HG02970 (cell line): ENCODE results near the gene ZNF575.

ENCODE experiments used
- ATAC-seq: cut with Tn5 transposase; IDR thresholded peaks from one replicate; pipeline ENCODE4 v1.9.1; 2021; ENCODE audit warnings: mild to moderate bottlenecking, moderate library complexity, moderate number of reproducible peaks; ENCODE audit not compliant: unreplicated experiment, low FRiP score

ZNF575 gene, protein sequence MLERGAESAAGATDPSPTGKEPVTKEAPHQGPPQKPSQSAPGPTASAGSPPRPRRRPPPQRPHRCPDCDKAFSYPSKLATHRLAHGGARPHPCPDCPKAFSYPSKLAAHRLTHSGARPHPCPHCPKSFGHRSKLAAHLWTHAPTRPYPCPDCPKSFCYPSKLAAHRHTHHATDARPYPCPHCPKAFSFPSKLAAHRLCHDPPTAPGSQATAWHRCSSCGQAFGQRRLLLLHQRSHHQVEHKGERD

DNA sequence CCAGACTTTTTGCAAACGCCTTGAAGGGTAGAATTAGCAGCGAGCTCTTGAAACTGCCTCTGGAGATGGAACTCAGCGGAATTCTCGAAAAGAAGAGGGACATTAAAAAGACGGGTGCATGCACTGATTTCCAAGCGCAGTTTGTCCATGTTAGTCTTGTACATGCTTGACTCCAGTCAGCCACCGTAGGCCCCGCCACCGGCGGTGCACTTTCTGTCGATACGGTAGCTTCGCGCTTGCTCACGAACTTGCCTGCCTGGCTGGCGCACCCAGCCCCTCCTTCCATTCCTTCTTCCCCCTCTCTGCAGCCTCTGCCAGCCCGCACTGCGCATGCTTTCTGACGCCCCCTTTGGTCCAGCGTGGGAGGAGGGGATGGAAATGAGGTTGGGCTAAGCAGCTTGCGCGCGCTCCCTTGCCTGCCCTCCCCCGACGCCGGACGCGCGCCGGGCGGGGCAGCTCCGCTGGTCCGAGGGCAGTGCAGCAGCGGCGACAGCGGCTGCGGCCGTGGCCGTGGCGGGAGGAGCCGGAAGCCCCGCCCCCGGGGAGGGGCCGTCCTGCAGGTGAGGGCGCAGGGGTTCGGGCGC is at the start of gene ZNF575:
Gene ZNF575, plus strand, starts transcription at position 227 of the 584 bp plus-strand sequence. CDS start 1,235 bp downstream, outside the sequence.
- ATAC-seq: peak; percentile 65

DNA sequence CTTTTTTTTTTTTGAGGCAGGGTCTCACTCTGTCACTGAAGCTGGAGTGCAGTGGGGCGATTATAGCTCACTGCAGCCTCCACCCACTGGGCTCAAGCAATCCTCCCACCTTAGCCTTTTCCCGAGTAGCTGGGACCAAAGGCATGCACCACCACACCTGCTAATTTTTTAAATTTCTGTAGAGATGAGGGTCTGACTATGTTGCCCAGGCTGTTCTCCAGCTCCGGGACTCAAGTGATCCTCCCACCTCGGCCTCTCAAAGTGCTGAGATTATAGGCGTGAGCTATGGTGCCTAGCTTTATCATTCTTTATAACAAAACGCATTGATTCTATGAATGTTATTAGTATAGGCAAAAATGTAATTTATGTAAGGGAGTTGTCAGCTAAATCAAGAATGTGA is 49.7 kb upstream of the ZNF575 start:
- ATAC-seq: no peak

DNA sequence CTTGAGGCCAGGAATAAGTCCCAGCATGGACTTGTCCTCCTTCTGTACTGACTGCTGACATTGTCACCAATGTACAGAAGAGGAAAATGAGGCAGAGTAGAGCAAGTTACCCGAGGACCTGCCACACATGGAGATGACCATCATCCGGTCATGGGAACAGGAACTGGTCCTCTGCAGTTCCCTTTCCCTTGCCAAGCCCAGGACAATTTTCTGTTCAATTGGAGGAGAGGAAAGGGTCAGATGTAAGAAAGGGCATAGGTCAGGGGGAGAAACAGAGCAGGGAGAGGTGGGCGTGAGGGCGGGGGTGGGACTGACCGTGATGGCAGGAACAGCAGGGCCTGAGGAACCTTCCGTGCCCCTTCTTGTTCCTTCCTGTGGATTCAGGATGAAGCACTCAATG is 47.0 kb upstream of the ZNF575 start:
- no peak for ATAC-seq

DNA sequence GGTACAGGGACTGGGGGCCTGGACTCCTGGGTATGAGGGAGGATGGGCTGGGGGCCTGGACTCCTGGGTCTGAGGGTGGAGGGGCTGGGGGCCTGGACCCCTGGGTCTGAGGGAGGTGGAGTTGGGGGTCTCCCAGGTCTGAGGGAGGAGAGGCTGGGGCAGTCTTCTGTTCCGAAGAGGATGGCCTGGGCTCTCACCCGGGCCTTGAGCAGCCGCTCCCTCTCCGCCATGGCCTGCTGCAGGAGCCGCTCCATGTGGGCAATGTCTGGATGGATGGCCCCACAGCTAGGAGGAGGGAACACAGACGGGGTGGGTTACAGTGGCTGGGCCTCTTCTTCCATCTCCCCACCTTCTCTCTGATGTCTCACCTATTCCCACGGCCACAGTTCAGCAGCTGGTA is 46.6 kb upstream of the ZNF575 start:
- ATAC-seq: no peak

DNA sequence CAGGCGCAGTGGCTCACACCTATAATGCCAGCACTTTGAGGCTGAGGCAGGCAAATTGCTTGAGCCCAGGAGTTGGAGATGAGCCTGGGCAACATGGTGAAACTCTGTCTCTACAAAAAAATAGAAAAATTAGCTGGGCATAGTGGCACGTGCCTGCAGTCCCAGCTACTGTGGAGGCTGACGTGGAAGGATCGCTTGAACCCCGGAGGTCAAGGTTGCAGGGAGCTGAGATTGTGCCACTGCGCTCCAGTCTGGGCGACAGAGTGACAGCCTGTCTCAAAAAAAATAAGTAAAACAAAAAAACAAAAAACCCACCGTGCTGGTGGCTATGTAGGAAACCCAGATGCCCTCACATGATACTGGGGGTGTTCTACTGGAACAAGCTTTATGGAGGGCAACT is 44.8 kb upstream of the ZNF575 start:
- ATAC-seq: no peak

DNA sequence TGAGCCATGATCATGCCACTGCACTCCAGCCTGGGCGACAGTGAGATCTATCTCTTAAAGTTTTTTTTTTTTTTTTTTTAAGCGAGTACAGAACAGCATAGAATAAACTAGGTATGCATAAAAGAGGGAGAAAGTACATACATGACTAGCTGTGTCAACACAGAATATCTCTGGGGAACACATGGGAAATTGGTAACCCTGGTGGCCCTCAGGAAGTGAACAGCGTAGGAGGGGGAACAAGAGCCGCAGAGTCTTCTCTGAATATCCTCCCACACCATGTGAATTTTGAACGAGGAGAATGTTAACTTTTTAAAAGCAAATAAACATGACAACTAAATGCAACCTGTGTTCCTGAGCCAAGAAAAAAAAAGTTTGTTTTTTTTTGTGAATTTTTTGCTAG is 43.7 kb upstream of the ZNF575 start:
- no peak for ATAC-seq

DNA sequence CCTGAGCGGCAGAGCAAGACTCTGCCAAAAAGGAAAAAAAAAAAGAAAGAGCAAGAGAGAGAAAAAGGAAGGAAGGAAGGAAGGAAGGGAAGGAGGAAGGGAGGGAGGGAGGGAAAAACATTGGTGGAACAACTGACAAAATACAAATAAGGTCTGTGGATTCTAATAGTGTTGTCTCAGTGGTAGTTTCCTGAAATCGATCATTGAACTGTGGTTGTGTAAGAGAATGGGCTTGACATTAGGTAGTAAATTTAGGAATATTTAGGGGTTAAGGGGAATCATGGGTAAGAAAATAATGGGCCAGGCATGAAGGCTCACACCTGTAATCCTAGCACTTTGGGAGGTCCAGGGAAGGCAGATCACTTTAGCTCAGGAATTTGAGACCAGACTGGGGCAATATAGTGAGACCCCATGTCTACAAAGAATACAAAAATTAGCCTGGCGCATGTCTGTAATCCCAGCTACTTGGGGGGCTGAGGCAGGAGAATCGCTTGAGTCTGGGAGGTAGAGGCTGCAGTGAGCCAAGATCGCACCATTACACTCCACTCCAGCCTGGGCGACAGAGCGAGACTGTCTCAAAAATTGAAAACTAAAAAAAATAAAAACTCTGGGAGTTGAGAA is 42.9 kb upstream of the ZNF575 start:
- no peak for ATAC-seq

DNA sequence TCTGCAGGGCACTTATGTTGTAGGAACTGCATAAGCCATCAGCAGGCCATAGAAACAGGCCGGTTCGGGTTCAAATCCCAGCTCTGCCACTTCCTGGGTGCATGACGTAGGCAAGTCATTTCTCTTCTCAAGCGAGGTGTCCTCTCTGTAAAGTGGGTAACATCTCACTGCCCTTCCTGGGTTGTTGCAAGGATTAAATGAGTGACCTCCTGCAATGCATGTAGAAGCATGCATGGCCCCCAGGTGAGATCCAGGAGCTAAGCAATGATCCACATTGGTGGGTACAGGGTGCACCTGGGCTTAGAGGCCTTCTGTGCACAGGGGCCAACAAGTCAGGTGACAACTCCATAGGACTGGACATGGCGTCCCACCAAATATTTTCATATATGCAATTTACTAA is 42.2 kb upstream of the ZNF575 start:
- no peak for ATAC-seq

DNA sequence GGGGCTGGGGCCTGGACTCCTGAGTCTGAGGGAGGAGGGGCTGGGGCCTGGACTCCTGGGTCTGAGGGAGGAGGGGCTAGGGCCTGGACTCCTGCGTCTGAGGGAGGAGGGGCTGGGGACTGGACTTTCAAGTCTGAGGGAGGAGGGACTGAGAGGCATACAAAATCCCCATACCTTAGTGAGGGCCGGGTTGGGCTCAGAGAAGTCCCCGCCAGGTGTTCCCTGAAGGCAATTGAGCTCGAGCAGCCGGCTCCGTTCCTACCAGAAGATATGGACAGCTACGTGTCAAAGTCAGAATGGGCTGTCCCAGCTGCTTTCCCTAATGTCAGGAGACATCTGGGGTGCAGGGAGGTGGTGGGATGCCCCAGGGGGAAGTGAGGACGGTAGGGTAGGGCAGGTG is 37.9 kb upstream of the ZNF575 start:
- ATAC-seq: no peak

DNA sequence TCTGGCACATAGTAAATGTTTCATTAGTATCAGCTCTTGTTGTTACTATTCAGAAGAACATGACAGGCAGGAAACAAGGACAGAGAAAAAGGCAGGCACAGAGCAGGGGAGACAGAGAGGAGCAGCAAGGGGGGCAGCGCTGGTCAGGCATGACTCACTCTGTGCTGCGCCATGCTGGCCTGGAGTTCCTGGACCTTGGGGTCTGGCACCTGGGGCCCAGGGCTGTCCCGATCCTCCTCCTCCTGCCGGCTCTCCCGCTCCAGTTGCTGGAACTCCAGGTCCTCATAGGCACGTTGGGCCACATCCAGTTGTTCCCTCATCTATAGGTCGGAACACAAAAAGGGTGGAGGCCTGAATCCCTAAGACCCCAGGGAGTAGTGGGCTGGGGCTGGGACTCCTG is 36.0 kb upstream of the ZNF575 start:
- ATAC-seq: no peak

DNA sequence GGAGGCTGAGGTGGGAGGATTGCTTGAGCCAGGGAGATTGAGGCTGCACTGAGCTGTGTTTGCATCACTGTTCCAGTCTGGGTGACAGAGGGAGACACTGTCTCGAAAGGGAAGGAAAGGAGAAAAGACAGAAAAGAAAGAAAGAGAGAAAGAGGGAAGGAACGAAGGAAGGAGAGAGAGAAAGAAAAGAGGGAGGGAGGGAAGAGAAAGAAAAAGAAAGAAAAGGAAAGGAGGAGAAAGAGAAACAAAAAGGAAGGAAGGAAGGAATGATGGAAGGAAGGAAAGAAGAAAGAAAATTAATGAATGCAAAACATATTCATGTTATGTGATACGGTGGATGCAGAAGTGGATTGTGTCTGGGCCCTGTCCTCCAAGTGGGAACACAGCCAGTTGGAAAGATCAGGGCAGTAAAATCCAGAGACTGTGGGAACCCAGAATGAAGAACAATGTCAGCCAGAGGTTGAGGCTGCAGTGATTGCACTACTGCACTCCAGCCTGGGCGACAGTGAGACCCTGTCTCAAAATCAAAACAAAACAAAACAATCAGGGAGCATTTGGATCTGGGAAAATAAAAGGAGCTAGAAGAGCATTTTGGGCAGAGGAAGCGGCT is 34.6 kb upstream of the ZNF575 start:
- no peak for ATAC-seq

DNA sequence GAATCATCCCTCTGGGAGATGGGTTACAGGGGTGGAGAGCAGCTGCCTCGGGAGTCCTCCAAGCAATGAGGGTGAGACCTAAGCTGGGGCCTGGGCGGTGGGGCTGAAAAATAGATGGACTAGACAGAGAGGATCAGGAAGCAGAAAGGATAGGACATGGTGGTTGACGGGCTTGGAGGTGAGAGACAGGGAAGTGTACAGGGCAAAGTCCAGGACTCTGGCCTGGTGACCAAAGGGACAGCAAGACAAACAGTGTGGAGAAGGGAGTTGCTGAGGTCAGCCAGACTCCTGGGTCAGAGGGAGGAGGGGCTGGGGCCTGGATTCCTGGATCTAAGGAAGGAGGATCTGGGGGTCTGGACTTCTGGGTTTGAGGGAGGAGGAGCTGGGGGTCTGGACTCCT is 33.9 kb upstream of the ZNF575 start:
- no peak for ATAC-seq

DNA sequence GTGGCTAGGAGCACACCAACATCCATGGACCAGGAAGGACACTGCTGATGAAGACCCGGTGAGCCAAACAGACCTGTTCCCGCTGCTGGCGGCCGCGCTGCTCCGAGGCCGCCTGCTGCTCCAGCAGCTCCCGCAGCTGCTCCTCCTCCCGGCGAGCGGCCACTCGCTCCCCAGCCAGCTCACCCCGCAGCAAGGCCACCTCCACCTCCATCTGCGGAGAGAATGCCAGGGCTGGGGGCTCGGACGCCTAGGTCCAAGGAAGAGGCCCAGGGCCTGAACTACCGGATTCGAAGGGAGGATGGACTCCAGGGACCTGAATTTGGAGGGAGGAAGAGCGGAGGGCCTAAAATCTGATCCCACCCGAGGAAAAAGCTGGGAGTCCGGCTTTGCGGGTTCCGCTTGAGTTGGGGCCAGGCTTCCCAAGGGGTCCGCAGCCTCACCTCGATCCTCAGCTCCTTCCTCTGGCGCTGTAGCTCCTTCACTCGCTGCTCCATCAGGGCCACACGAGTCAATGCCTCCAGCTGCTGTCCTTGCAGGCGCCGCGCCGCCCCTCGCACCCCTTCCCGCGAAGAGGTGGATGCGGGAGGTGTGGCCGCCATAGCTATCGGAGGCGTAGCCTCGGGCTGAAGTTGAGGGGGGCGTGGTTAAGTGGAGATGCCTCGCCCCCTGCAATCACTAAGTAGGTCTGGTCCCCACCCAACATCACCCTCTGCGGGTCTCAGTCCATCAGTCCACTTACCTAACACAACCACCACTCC is 31.1 kb upstream of the ZNF575 start:
- no peak for ATAC-seq

DNA sequence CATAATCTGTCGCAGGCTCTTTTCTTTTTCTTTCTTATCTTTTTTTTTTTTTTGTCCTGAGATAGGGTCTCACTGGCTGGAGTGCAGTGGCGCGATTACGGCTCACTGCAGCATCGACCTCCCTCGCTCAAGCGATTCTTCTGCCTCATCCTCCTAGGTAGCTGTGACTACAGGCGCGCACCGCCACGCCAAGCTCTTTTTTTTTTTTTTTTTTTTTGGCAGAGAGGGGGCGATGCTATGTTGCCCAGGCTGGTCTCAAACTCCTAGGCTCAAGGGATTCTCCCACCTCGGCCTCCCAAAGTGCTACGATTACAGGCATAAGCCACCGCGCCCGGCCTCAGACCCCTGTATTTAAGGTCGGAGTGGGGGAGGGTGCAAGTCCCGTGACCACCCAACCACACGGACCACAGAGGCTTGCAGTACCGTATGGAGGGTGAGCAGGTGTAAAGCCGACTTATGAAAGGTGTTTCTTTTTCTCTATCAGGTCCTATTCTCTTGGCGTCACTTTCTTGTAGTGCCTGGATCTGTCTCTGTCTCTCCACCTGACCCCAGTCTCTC is 30.5 kb upstream of the ZNF575 start:
- ATAC-seq: no peak

DNA sequence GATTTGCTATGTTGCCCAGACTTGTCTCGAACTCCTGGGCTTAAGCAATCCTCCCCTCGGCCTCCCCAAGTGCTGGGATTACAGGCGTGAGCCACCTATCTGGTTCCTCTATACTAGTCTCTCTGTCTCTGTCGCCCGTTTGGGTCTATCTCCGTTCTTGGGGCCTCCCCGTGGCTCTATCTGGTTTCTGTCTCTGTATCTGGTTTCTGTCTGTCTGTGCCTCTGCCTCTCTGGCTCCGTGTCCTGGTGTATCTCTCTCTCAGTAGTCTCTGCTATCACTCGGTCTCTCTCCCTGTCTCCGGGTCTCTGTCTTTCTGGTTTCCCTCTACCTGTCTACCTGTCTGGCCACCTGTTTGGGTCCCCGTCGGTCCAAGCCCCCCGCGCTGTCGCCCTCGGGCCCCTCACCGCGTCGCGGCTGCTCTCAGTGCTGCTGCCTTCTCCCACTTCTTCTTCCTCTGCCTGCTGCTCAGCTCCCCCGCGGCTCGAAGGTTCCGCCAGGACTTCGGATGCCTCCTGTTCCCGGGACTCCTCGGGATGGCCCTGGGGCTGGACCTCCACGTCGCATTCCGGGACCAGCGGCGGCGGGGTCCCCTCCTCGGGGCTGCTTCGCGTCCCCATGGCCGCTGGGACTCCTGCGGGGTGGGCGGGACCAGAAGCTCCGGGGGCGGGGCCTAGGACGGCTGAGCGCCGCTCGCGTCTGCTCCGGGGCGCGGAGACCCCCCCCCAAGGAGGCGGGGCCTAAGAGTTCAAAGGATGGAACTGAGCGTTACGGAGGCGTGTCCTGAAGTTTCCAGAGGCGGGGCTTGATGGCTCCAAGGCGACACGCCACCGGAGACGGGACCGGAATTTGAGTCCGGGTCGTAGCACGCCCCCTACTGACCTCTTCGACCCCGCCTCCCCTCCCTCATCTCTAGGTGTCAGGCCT is 29.2 kb upstream of the ZNF575 start:
- peak; percentile 86 for ATAC-seq

DNA sequence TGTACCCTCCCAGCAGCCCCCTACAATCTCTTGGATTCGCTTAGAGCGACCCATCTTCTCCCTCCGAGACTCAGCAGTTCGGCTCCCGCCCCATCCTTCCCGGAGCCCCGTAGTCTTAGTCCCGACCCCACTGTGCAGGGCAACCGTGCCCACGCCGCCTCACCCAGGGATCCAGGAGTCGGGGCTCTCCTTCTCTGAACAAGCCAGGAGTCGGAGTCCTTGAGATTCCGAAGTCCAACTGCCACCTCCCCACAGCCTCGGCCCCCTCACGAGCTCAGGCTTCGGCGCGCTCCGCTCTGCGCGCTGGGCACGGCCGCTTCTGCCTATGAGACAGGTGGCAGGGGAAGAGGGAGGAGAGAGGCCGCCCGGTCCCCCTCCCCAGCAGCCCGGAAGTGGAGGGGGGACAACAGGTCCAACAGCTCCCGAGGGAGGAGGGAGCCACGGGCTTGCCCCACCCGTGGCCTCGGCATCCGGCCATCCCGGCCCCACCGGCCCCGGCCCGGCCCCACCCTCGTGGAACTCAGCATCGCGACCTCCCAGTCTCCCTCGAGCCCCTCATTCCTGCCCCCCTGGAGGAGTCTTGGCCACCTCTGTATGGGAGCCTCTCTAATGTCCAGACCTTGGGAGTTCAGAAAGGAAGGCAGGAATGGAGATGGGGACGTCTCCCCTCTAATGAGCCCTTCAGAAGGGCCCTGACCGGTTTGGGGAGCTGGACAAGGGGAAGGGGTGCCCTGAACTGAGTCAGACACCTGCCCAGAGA is 28.4 kb upstream of the ZNF575 start, which contains the start of gene PHLDB3:
Gene PHLDB3, minus strand, starts transcription at position 321 of the 760 bp plus-strand sequence. CDS start 628 bp downstream, outside the sequence.
- no peak for ATAC-seq

DNA sequence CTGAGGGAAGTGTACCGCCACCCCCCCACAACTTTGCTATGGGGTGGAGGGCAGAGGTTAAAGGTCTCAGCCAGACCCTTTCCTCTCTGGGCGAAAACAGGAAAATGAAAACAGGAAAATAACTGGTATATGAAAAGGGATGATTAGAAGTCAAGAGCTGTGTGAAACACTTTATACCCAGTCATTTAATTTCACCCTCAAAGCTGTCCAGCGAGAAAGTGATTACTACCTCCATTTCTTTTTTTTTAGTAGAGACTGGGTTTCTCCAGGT is 27.9 kb upstream of the ZNF575 start:
- no peak for ATAC-seq

DNA sequence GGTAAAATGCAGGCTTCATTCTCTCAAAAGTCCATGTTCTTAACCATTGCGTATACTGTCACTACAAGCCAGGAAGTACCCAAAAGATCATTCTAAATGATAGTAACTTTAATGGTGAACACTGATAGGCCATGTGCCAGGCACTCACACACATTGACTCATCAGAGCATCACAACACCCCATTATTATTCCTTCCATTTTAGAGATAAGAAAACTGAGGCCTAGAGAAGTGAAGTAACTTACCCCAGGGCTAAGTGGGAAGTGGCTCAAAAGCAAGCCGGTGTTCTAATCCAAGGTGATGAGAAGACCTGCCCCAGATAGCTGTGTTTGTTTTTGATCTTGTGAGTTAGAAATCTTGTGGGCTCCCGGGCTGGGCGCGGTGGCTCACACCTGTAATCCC is 27.0 kb upstream of the ZNF575 start:
- ATAC-seq: no peak

DNA sequence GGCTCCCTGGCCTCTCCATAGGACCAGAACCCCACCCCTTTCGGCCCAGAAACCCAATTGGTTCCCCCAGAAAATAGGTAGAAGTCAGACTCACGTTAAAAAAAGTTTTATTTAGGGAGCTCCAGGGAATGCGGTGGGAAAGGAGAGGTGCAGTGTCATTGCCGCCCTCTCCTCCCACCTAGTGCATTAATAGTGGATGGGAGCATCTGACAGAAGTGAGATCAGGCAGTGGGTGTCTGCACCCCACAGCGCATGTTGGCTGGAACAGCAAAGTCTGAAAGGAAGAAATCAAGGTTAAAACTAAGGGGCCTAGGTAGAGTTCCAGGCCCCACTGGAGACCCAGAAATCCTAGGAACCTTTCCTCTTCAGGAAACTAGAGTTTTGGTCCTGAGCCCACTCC is 26.4 kb upstream of the ZNF575 start:
- ATAC-seq: no peak
